HUES48 (cell line): ENCODE data around the gene PITPNC1.
"Not testable (repeated sequence)": the region's sequence is repeated elsewhere in the genome, so short reads cannot be mapped to it uniquely, and the experiment has no call there.

ENCODE experiments used
- H3K27ac ChIP-seq: one replicate; pipeline ENCODE4 v1.7.0; 2013; ENCODE audit warnings: low read depth, low read length, inconsistent platforms
- H3K27me3 ChIP-seq: 2 replicates; pipeline ENCODE4 v1.6.1; 2013; ENCODE audit warnings: mild to moderate bottlenecking, low read length; ENCODE audit not compliant: control insufficient read depth, insufficient read depth
- H3K36me3 ChIP-seq: 2 replicates; pipeline ENCODE4 v1.6.1; 2013; ENCODE audit warnings: low read length; ENCODE audit not compliant: control insufficient read depth, insufficient read depth
- H3K4me1 ChIP-seq: 2 replicates; pipeline ENCODE4 v1.6.1; 2013; ENCODE audit warnings: mild to moderate bottlenecking, low read length; ENCODE audit not compliant: control insufficient read depth, insufficient read depth
- H3K4me3 ChIP-seq: 2 replicates; pipeline ENCODE4 v1.5.1; 2013; ENCODE audit warnings: mild to moderate bottlenecking, low read depth, low read length
- H3K9ac ChIP-seq: 2 replicates; pipeline ENCODE4 v1.6.1; 2013; ENCODE audit warnings: mild to moderate bottlenecking, low read depth, low read length, moderate library complexity
- H3K9me3 ChIP-seq: 2 replicates; pipeline ENCODE4 v1.6.1; 2013; ENCODE audit warnings: low read length; ENCODE audit not compliant: control insufficient read depth, insufficient read depth

PITPNC1 gene

GRCh38 chr17:67696853-67697498 lies 319.9 kb downstream of the PITPNC1 start:
- H3K4me1 ChIP-seq, result peaks cover 9% of the 10 kb centered on the region; the same call in 1 of the 2 replicates
- H3K9me3 ChIP-seq, result no peaks in the 10 kb centered on the region
- H3K4me3 ChIP-seq, result no peak overlapping the region
- H3K27ac ChIP-seq, result no peak overlapping the region
- H3K27me3 ChIP-seq, result no peaks in the 10 kb centered on the region
- H3K36me3 ChIP-seq, result peaks cover 3% of the 10 kb centered on the region
- H3K9ac ChIP-seq, result no peak overlapping the region

GRCh38 chr17:67700037-67700724 lies 323.1 kb downstream of the PITPNC1 start:
- H3K27me3 ChIP-seq, result no peaks in the 10 kb centered on the region
- no peaks in the 10 kb centered on the region for H3K9me3 ChIP-seq
- H3K9ac ChIP-seq, result no peak overlapping the region
- no peak overlapping the region for H3K27ac ChIP-seq
- H3K4me1 ChIP-seq, result peaks cover 9% of the 10 kb centered on the region; the same call in 1 of the 2 replicates
- H3K36me3 ChIP-seq, result no peaks in the 10 kb centered on the region
- no peak overlapping the region for H3K4me3 ChIP-seq

- no peak overlapping the region for H3K9ac ChIP-seq
- H3K4me3 ChIP-seq, result no peak overlapping the region
- H3K9me3 ChIP-seq, result no peaks in the 10 kb centered on the region
- H3K4me1 ChIP-seq, result peaks cover 9% of the 10 kb centered on the region; the same call in 1 of the 2 replicates
- no peaks in the 10 kb centered on the region for H3K27me3 ChIP-seq
- H3K27ac ChIP-seq, result no peak overlapping the region
- H3K36me3 ChIP-seq, result no peaks in the 10 kb centered on the region
These were observed 323.6 kb downstream of the PITPNC1 start for GRCh38 chr17:67700725-67701119.

- not testable (repeated sequence) for H3K4me3 ChIP-seq, H3K4me1 ChIP-seq, H3K9me3 ChIP-seq, H3K36me3 ChIP-seq, H3K9ac ChIP-seq, H3K27ac ChIP-seq, H3K27me3 ChIP-seq
These were observed 325.8 kb downstream of the PITPNC1 start for GRCh38 chr17:67702861-67703260.

GRCh38 chr17:67707442-67707841 lies 330.4 kb downstream of the PITPNC1 start:
- Histone ChIP-seq H3K9ac (no peak overlapping the region), H3K4me1 (peaks cover 8% of the 10 kb centered on the region), H3K36me3 (no peaks in the 10 kb centered on the region), H3K9me3 (no peaks in the 10 kb centered on the region), H3K27ac (no peak overlapping the region), H3K27me3 (no peaks in the 10 kb centered on the region), H3K4me3 (no peak overlapping the region)

- Histone ChIP-seq H3K27ac (no peak overlapping the region), H3K9me3 (no peaks in the 10 kb centered on the region; the same call in 1 of the 2 replicates), H3K9ac (no peak overlapping the region), H3K27me3 (no peaks in the 10 kb centered on the region), H3K4me3 (no peak overlapping the region), H3K4me1 (peaks cover 8% of the 10 kb centered on the region), H3K36me3 (no peaks in the 10 kb centered on the region)
These were observed 331.3 kb downstream of the PITPNC1 start for GRCh38 chr17:67708378-67708777.

- Histone ChIP-seq H3K9me3 (no peaks in the 10 kb centered on the region; the same call in 1 of the 2 replicates), H3K9ac (no peak overlapping the region), H3K27me3 (no peaks in the 10 kb centered on the region), H3K4me3 (no peak overlapping the region), H3K36me3 (no peaks in the 10 kb centered on the region), H3K27ac (no peak overlapping the region), H3K4me1 (peaks cover 8% of the 10 kb centered on the region)
These were observed 334.8 kb downstream of the PITPNC1 start for GRCh38 chr17:67711916-67712315.

GRCh38 chr17:67712375-67712774 lies 335.3 kb downstream of the PITPNC1 start:
- H3K4me1 ChIP-seq, result peaks cover 7% of the 10 kb centered on the region
- H3K36me3 ChIP-seq, result no peaks in the 10 kb centered on the region
- H3K9me3 ChIP-seq, result no peaks in the 10 kb centered on the region; the same call in 1 of the 2 replicates
- no peak overlapping the region for H3K9ac ChIP-seq
- H3K27ac ChIP-seq, result no peak overlapping the region
- H3K27me3 ChIP-seq, result no peaks in the 10 kb centered on the region
- H3K4me3 ChIP-seq, result no peak overlapping the region

- Histone ChIP-seq H3K9ac (no peak overlapping the region), H3K9me3 (no peaks in the 10 kb centered on the region; the same call in 1 of the 2 replicates), H3K4me3 (no peak overlapping the region), H3K36me3 (no peaks in the 10 kb centered on the region), H3K27me3 (no peaks in the 10 kb centered on the region), H3K4me1 (peaks cover 3% of the 10 kb centered on the region), H3K27ac (no peak overlapping the region)
These were observed 336.1 kb downstream of the PITPNC1 start for GRCh38 chr17:67713169-67713568.

GRCh38 chr17:67716405-67716798 lies 339.3 kb downstream of the PITPNC1 start:
- Histone ChIP-seq H3K27ac (no peak overlapping the region), H3K9ac (no peak overlapping the region), H3K36me3 (peaks cover 21% of the 10 kb centered on the region), H3K4me3 (no peak overlapping the region), H3K4me1 (no peaks in the 10 kb centered on the region; the same call in 1 of the 2 replicates), H3K27me3 (no peaks in the 10 kb centered on the region), H3K9me3 (no peaks in the 10 kb centered on the region; the same call in 1 of the 2 replicates)

- Histone ChIP-seq H3K27ac (peak overlapping the region; percentile 85), H3K27me3 (no peaks in the 10 kb centered on the region), H3K9ac (peak overlapping the region; percentile 60), H3K4me1 (no peaks in the 10 kb centered on the region; the same call in 1 of the 2 replicates), H3K9me3 (no peaks in the 10 kb centered on the region; the same call in 1 of the 2 replicates), H3K36me3 (peaks cover 29% of the 10 kb centered on the region), H3K4me3 (peak overlapping the region; percentile 58)
These were observed 340.1 kb downstream of the PITPNC1 start for GRCh38 chr17:67717192-67717623.
